Endothelial cell of umbilical vein (primary cell): Measurements from ENCODE around the gene ING1.
"Not testable (repeated sequence)": the region's sequence is repeated elsewhere in the genome, so short reads cannot be mapped to it uniquely, and the experiment has no call there.

Experiments used
- EZH2 ChIP-seq: IDR thresholded peaks from 2 replicates; pipeline ENCODE4 v1.6.1; 2012; ENCODE audit warnings: borderline replicate concordance, low read depth, mild to moderate bottlenecking, moderate library complexity, low read length, inconsistent platforms; ENCODE audit not compliant: severe bottlenecking
- GATA2 ChIP-seq: IDR thresholded peaks from 2 replicates; pipeline ENCODE4 v1.7.0; 2011; ENCODE audit warnings: low read depth, mild to moderate bottlenecking, moderate library complexity, mixed read lengths, low read length; ENCODE audit not compliant: insufficient read length, insufficient read depth
- MYC ChIP-seq: IDR thresholded peaks from one replicate; pipeline ENCODE4 v1.6.1; 2011; ENCODE audit warnings: mild to moderate bottlenecking, low read depth, low read length
- POLR2A ChIP-seq: IDR thresholded peaks from 2 replicates; pipeline ENCODE4 v1.6.1; 2012; ENCODE audit warnings: low read depth, mild to moderate bottlenecking, control low read depth, low read length
- TF ChIP-seq, protein P1 (sequence below), 2 donors: IDR thresholded peaks; 1 replicate in 1 of 2; 2 replicates in 1 of 2; pipeline ENCODE4 v1.5.1; 2011; ENCODE audit warnings: low read length in 2 of 2, mild to moderate bottlenecking in 2 of 2, moderate library complexity in 2 of 2, control low read depth in 1 of 2, inconsistent platforms in 1 of 2, low read depth in 1 of 2; ENCODE audit not compliant: insufficient read depth in 1 of 2; ENCODE audit errors: extremely low read depth in 1 of 2
- TF ChIP-seq, protein P2 (sequence below): IDR thresholded peaks from 2 replicates; pipeline ENCODE4 v1.6.1; 2011; ENCODE audit not compliant: insufficient read depth, insufficient read length

DNA sequence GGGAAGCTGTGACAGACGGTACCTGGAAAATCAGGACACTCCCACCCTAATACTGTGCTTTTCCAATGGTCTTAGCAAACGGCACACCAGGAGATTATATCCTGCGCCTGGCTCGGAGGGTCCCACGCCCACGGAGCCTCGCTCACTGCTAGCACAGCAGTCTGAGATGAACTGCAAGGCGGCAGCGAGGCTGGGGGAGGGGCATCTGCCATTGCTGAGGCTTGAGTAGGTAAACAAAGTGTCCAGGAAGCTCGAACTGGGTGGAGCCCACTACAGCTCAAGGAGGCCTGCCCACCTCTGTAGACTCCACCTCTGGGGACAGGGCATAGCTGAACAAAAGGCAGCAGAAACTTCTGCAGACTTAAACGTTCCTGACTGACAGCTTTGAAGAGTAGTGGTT is 43.7 kb upstream of the ING1 start:
- TF ChIP-seq, protein P1, sequence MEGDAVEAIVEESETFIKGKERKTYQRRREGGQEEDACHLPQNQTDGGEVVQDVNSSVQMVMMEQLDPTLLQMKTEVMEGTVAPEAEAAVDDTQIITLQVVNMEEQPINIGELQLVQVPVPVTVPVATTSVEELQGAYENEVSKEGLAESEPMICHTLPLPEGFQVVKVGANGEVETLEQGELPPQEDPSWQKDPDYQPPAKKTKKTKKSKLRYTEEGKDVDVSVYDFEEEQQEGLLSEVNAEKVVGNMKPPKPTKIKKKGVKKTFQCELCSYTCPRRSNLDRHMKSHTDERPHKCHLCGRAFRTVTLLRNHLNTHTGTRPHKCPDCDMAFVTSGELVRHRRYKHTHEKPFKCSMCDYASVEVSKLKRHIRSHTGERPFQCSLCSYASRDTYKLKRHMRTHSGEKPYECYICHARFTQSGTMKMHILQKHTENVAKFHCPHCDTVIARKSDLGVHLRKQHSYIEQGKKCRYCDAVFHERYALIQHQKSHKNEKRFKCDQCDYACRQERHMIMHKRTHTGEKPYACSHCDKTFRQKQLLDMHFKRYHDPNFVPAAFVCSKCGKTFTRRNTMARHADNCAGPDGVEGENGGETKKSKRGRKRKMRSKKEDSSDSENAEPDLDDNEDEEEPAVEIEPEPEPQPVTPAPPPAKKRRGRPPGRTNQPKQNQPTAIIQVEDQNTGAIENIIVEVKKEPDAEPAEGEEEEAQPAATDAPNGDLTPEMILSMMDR (IDR thresholded peaks at IDR 0.05; ENCODE audit: extremely low read depth in 1 of 2, insufficient read depth in 1 of 2, low read depth in 1 of 2, low read length in 2 of 2) = not testable (repeated sequence)
- not testable (repeated sequence) for TF ChIP-seq EZH2, POLR2A, MYC, GATA2
- TF ChIP-seq, protein P2, sequence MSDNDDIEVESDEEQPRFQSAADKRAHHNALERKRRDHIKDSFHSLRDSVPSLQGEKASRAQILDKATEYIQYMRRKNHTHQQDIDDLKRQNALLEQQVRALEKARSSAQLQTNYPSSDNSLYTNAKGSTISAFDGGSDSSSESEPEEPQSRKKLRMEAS = not testable (repeated sequence)
